Liver (tissue), 9 donors: ENCODE data around the gene DBH. TPM values are rescaled to one million over a fixed set of nuclear protein-coding genes. Genes with fewer than 3 reads are reported as not detected.

Source experiments
- DNase-seq: peaks from one replicate; pipeline ENCODE4 v3.0.0-alpha.2; 2017; ENCODE audit warnings: low spot score
- H3K27ac ChIP-seq, 2 donors: one replicate each; pipeline ENCODE4 v1.7.0; 2013; ENCODE audit warnings: inconsistent platforms in 2 of 2, low read length in 2 of 2, control low read depth in 1 of 2, low read depth in 1 of 2, mild to moderate bottlenecking in 1 of 2
- H3K27me3 ChIP-seq, 4 donors: one replicate each; pipeline versions ENCODE4 v1.6.1 to v1.7.0; 2013; ENCODE audit warnings: low read length in 3 of 4, inconsistent platforms in 1 of 4, mild to moderate bottlenecking in 1 of 4, moderate library complexity in 1 of 4; ENCODE audit not compliant: control insufficient read depth in 4 of 4, insufficient read depth in 4 of 4
- H3K36me3 ChIP-seq, 4 donors: one replicate each; pipeline versions ENCODE4 v1.6.1 to v1.7.0; 2013; ENCODE audit warnings: low read length in 3 of 4, mild to moderate bottlenecking in 3 of 4, low read depth in 1 of 4, moderate library complexity in 1 of 4; ENCODE audit not compliant: control insufficient read depth in 4 of 4, insufficient read depth in 3 of 4
- H3K4me1 ChIP-seq, 4 donors: one replicate each; pipeline versions ENCODE4 v1.6.1 to v1.7.0; 2013; ENCODE audit warnings: low read length in 3 of 4, mild to moderate bottlenecking in 3 of 4, moderate library complexity in 1 of 4; ENCODE audit not compliant: control insufficient read depth in 4 of 4, insufficient read depth in 4 of 4
- H3K4me3 ChIP-seq, 3 donors: one replicate each; pipeline versions ENCODE4 v1.6.1 to v1.7.0; 2013; ENCODE audit warnings: low read length in 3 of 3, control low read depth in 1 of 3, low read depth in 1 of 3, mild to moderate bottlenecking in 1 of 3
- H3K9ac ChIP-seq, 2 donors: one replicate each; pipeline ENCODE4 v1.7.0; 2013; ENCODE audit warnings: low read length in 2 of 2, mild to moderate bottlenecking in 2 of 2, moderate library complexity in 2 of 2, control low read depth in 1 of 2, low read depth in 1 of 2
- H3K9me3 ChIP-seq, 4 donors: one replicate each; pipeline versions ENCODE4 v1.6.1 to v1.7.0; 2013; ENCODE audit warnings: low read length in 3 of 4; ENCODE audit not compliant: control insufficient read depth in 4 of 4
- ATF3 ChIP-seq: IDR thresholded peaks from 2 replicates; pipeline ENCODE4 v1.6.1; 2016; ENCODE audit warnings: antibody characterized with exemption
- CTCF ChIP-seq: fragments of 150-350 bp; IDR thresholded peaks from 2 replicates; pipeline ENCODE4 v1.5.1; 2017; ENCODE audit warnings: improper control_type of control experiment, low read depth, low read length; ENCODE audit not compliant: missing input control
- EGR1 ChIP-seq, 2 donors: IDR thresholded peaks; 2 replicates each; pipeline ENCODE4 v1.6.1; 2016 to 2018; ENCODE audit warnings: antibody characterized with exemption in 2 of 2, low read depth in 2 of 2
- FOXA1 ChIP-seq: IDR thresholded peaks from 2 replicates; pipeline ENCODE4 v1.6.1; 2016; ENCODE audit warnings: antibody characterized with exemption
- FOXA2 ChIP-seq: IDR thresholded peaks from 2 replicates; pipeline ENCODE4 v1.6.1; 2016; ENCODE audit warnings: antibody characterized with exemption
- GABPA ChIP-seq, 2 donors: IDR thresholded peaks in 1 of 2; conservative IDR thresholded peaks in 1 of 2; 2 replicates each; pipeline ENCODE4 v1.6.1; 2016; ENCODE audit warnings: antibody characterized with exemption in 2 of 2, mild to moderate bottlenecking in 1 of 2, moderate library complexity in 1 of 2
- HNF4A ChIP-seq, 2 donors: conservative IDR thresholded peaks; 2 replicates each; pipeline ENCODE4 v1.6.1; 2016; ENCODE audit warnings: antibody characterized with exemption in 2 of 2, mild to moderate bottlenecking in 2 of 2
- HNF4G ChIP-seq: IDR thresholded peaks from 2 replicates; pipeline ENCODE4 v1.6.1; 2016; ENCODE audit warnings: antibody characterized with exemption
- JUND ChIP-seq, 2 donors: IDR thresholded peaks; 2 replicates each; pipeline ENCODE4 v1.6.1; 2016; ENCODE audit warnings: antibody characterized with exemption in 2 of 2
- MAX ChIP-seq: IDR thresholded peaks from 2 replicates; pipeline ENCODE4 v1.6.1; 2016; ENCODE audit warnings: antibody characterized with exemption
- NR2F2 ChIP-seq: IDR thresholded peaks from 2 replicates; pipeline ENCODE4 v1.6.1; 2016; ENCODE audit warnings: antibody characterized with exemption
- RAD21 ChIP-seq, 2 donors: IDR thresholded peaks; 2 replicates each; pipeline ENCODE4 v1.6.1; 2016; ENCODE audit warnings: antibody characterized with exemption in 2 of 2, mild to moderate bottlenecking in 2 of 2
- REST ChIP-seq: IDR thresholded peaks from 2 replicates; pipeline ENCODE4 v1.6.1; 2016; ENCODE audit warnings: antibody characterized with exemption, mild to moderate bottlenecking
- RXRA ChIP-seq, 2 donors: IDR thresholded peaks; 2 replicates each; pipeline ENCODE4 v1.6.1; 2017 to 2018; ENCODE audit warnings: antibody characterized with exemption in 2 of 2, mild to moderate bottlenecking in 1 of 2
- SP1 ChIP-seq: IDR thresholded peaks from 2 replicates; pipeline ENCODE4 v1.6.1; 2018; ENCODE audit warnings: antibody characterized with exemption, mild to moderate bottlenecking
- TAF1 ChIP-seq: conservative IDR thresholded peaks from 2 replicates; pipeline ENCODE4 v1.6.1; 2016; ENCODE audit warnings: antibody characterized with exemption, mild to moderate bottlenecking
- YY1 ChIP-seq: IDR thresholded peaks from 2 replicates; pipeline ENCODE4 v1.6.1; 2016; ENCODE audit warnings: antibody characterized with exemption, mild to moderate bottlenecking
- ZBTB33 ChIP-seq: IDR thresholded peaks from 2 replicates; pipeline ENCODE4 v1.6.1; 2016; ENCODE audit warnings: antibody characterized with exemption
- WGBS: extraction: QIAGEN DNeasy Blood & Tissue Kit; methylation state at CpG from one replicate; pipeline ENCODE4 v1.1.7; 2013; 5-methylcytosine and 5-hydroxymethylcytosine counted together
- polyA plus RNA-seq, 2 donors: library from polyadenylated mRNA; stranded (reverse) in 1 of 2; unstranded in 1 of 2; fragments of 200-250 nt in 1 of 2; fragments of >200 nt in 1 of 2; fragmentation: Nextera tagmentation in 1 of 2; extraction: Ambion mirVana in 1 of 2; gene quantifications; one replicate each; pipeline versions ENCODE4 v1.2.1 to v1.2.3, GENCODE V29; 2013 to 2015
- total RNA-seq, 2 donors: library from RNA; depleted of rRNA; stranded (reverse); fragments of >200 nt; gene quantifications; one replicate each; pipeline ENCODE4 v1.2.3, GENCODE V29; 2014
- donor health status: healthy.
- donor health status: healthy.
- donor health status: healthy.
- donor health status: healthy.
- donor health status: healthy.

DBH gene
- total and polyA plus RNA-seq, 4 donors = 0.37 to 21.2 (median 2.5) TPM

GRCh38 chr9:133658442-133659431 lies 22.6 kb downstream of the DBH start:
- H3K27ac ChIP-seq = peak overlapping the region; percentile 36 to 78
- no peaks in the 10 kb centered on the region for H3K27me3 ChIP-seq
- WGBS = 14% methylated on average over 46 of the region's 46 CpGs
- DNase-seq = peak; percentile 74
- H3K36me3 ChIP-seq = peaks cover 0 to 15% (median 4%) of the 10 kb centered on the region in 4 donors
- peaks cover 15 to 45% (median 40%) of the 10 kb centered on the region in 4 donors for H3K4me1 ChIP-seq
- no peaks in the 10 kb centered on the region for H3K9me3 ChIP-seq
- no peak overlapping the region for H3K9ac ChIP-seq
- H3K4me3 ChIP-seq = no peak overlapping the region
- TF ChIP-seq MAX (no peak), ZBTB33 (no peak), HNF4A (conservative IDR thresholded peaks at IDR 0.05) (peak; percentile 96 to 97), JUND (IDR thresholded peaks at IDR 0.05) (peak; percentile 11 to 58), SP1 (peak; percentile 39), CTCF (no peak), ATF3 (no peak), GABPA (IDR thresholded peaks at IDR 0.05 in 1 of 2, conservative IDR thresholded peaks at IDR 0.05 in 1 of 2) (no peak), NR2F2 (no peak), EGR1 (IDR thresholded peaks at IDR 0.05; ENCODE audit: low read depth in 2 of 2) (peak; percentile 31 to 92), TAF1 (no peak), YY1 (peak; percentile 71), RXRA (IDR thresholded peaks at IDR 0.05) (peak; percentile 75 to 76), HNF4G (peak; percentile 82), FOXA1 (no peak), RAD21 (IDR thresholded peaks at IDR 0.05) (peak in 1 of 2 donors; percentile 27), REST (peak; percentile 68), FOXA2 (no peak)
